PC-3 (cell line): Measurements from ENCODE around the gene CEBPA. TPM values are rescaled to one million over a fixed set of nuclear protein-coding genes. Genes with fewer than 3 reads are reported as not detected.

Source experiments
- ATAC-seq: fragments of 200-7000 bp; cut with Tn5 transposase; 2 replicates; pipeline ENCODE4 v1.9.1; 2020; ENCODE audit warnings: mild to moderate bottlenecking, moderate library complexity
- BruUV-seq: library from RNA; stranded (reverse); fragments of 400-500 nt; replicated peaks from 2 replicates; lab custom pipeline; 2021; lab: Mats Ljungman, UMichigan
- CTCF ChIA-PET: fragments of 300-600 bp; sonication (Branson Sonifier 250); formaldehyde crosslinking; loops from one replicate; lab custom pipeline; 2022; ENCODE audit warnings: antibody characterized with exemption; lab: Charles Lee
- POLR2A ChIA-PET: fragments of 300-600 bp; sonication (Branson Sonifier 250); formaldehyde crosslinking; loops from one replicate; lab custom pipeline; 2022; ENCODE audit warnings: antibody characterized with exemption; ENCODE audit not compliant: unreplicated experiment; lab: Charles Lee
- DNase-seq: peaks from one replicate; pipeline ENCODE4 v3.0.0-alpha.2; 2015
- H2AFZ ChIP-seq: fragments of 300-600 bp; sonication (generic); 2 replicates; pipeline ENCODE4 v1.6.0; 2016; ENCODE audit warnings: antibody characterized with exemption, low read length
- H3F3A ChIP-seq: fragments of 300-600 bp; sonication (generic); one replicate; pipeline ENCODE4 v1.6.0; 2017; ENCODE audit warnings: antibody characterized with exemption, low read length, control low read depth, mild to moderate bottlenecking; ENCODE audit not compliant: unreplicated experiment
- H3K27ac ChIP-seq: fragments of 300-600 bp; sonication (generic); 2 replicates; pipeline ENCODE4 v1.5.1; 2016; ENCODE audit warnings: mild to moderate bottlenecking, low read length
- H3K27me3 ChIP-seq: fragments of 300-600 bp; sonication (generic); 2 replicates; pipeline ENCODE4 v1.6.1; 2016; ENCODE audit warnings: low read length, mixed read lengths
- H3K36me3 ChIP-seq: fragments of 300-600 bp; sonication (generic); 2 replicates; pipeline ENCODE4 v1.6.1; 2016; ENCODE audit warnings: low read depth, mixed run types, low read length, mixed read lengths
- H3K4me1 ChIP-seq: fragments of 300-600 bp; sonication (generic); 2 replicates; pipeline ENCODE4 v1.5.1; 2016; ENCODE audit warnings: low read length; ENCODE audit not compliant: insufficient read depth
- H3K4me2 ChIP-seq: fragments of 300-600 bp; sonication (generic); 2 replicates; pipeline ENCODE4 v1.6.0; 2016; ENCODE audit warnings: low read length
- H3K4me3 ChIP-seq: fragments of 300-600 bp; sonication (generic); 2 replicates; pipeline ENCODE4 v1.5.1; 2016; ENCODE audit warnings: mild to moderate bottlenecking, low read length, mixed read lengths
- H3K79me2 ChIP-seq: fragments of 300-600 bp; sonication (generic); 2 replicates; pipeline ENCODE4 v1.6.1; 2017; ENCODE audit warnings: low read length, mixed read lengths
- H3K9ac ChIP-seq: fragments of 300-600 bp; sonication (generic); 2 replicates; pipeline ENCODE4 v1.6.0; 2016; ENCODE audit warnings: mild to moderate bottlenecking, low read length
- H3K9me2 ChIP-seq: fragments of 300-600 bp; sonication (generic); replicated peaks from 2 replicates; pipeline ENCODE4 v1.6.1; 2016; ENCODE audit warnings: mixed run types, low read length, mixed read lengths
- H3K9me3 ChIP-seq: fragments of 300-600 bp; sonication (generic); 2 replicates; pipeline ENCODE4 v1.6.1; 2016; ENCODE audit warnings: low read length, mixed read lengths
- H4K20me1 ChIP-seq: fragments of 300-600 bp; sonication (generic); 2 replicates; pipeline ENCODE4 v1.6.1; 2016; ENCODE audit warnings: low read length, mixed read lengths
- EZH2 ChIP-seq: fragments of 300-600 bp; sonication (generic); IDR thresholded peaks from one replicate; pipeline ENCODE4 v1.6.1; 2017; ENCODE audit warnings: antibody characterized with exemption, mild to moderate bottlenecking, low read length; ENCODE audit not compliant: unreplicated experiment
- EZH2phosphoT487 ChIP-seq: fragments of 300-600 bp; sonication (generic); IDR thresholded peaks from 2 replicates; pipeline ENCODE4 v1.6.1; 2018; ENCODE audit warnings: mild to moderate bottlenecking, antibody characterized with exemption, low read length, borderline replicate concordance
- intact Hi-C: fragments of 100-400 bp; cut with micrococcal nuclease; formaldehyde crosslinking; loops from 2 replicates; pipeline ENCODE4 v1.9.0; 2023
- total RNA-seq: library from RNA; depleted of rRNA; stranded (reverse); fragments of >200 nt; gene quantifications from 2 replicates; pipeline ENCODE4 v1.2.3, GENCODE V29; 2014
- TF ChIP-seq, protein P1 (sequence below): fragments of 300-600 bp; sonication (generic); conservative IDR thresholded peaks from 2 replicates; pipeline ENCODE4 v1.5.1; 2017; ENCODE audit warnings: antibody characterized with exemption, low read depth, mild to moderate bottlenecking, low read length

CEBPA gene
- total RNA-seq, 1 experiment from 2014 or later: 2.9 TPM

DNA sequence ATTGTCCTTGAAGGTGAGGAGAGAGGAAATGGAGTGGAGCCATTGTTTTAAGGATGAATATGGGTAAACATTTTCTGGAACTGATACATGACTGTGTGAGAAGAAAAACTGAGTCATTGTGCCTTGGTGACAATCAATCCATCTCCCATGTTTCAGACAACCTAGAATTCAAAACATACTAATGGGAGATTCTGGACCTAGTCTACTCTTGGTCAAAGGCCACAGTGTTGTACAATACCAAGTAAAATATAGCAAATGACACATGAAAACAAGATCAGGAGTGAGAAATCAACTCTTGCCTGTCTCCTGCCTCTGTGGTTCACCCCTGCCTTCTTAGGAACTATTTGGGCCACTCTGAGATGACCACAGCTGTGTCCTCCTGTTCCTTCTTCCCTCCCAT is 13.1 kb downstream of the CEBPA start:
- POLR2A ChIA-PET: no interaction called here
- no peak overlapping the region for H3K4me2 ChIP-seq
- no peaks in the 10 kb centered on the region for H3K9me2 ChIP-seq
- no peaks in the 10 kb centered on the region for H3K27me3 ChIP-seq
- no peak for ATAC-seq
- no peak overlapping the region for H3K4me3 ChIP-seq
- H3K9ac ChIP-seq: no peak overlapping the region
- no peaks in the 10 kb centered on the region for H3K9me3 ChIP-seq
- peaks cover 43% of the 10 kb centered on the region for H3K4me1 ChIP-seq
- peaks cover 3% of the 10 kb centered on the region for H3F3A ChIP-seq
- intact Hi-C loops: no loop called here
- BruUV-seq: no TSS peak
- TF ChIP-seq, protein P1, sequence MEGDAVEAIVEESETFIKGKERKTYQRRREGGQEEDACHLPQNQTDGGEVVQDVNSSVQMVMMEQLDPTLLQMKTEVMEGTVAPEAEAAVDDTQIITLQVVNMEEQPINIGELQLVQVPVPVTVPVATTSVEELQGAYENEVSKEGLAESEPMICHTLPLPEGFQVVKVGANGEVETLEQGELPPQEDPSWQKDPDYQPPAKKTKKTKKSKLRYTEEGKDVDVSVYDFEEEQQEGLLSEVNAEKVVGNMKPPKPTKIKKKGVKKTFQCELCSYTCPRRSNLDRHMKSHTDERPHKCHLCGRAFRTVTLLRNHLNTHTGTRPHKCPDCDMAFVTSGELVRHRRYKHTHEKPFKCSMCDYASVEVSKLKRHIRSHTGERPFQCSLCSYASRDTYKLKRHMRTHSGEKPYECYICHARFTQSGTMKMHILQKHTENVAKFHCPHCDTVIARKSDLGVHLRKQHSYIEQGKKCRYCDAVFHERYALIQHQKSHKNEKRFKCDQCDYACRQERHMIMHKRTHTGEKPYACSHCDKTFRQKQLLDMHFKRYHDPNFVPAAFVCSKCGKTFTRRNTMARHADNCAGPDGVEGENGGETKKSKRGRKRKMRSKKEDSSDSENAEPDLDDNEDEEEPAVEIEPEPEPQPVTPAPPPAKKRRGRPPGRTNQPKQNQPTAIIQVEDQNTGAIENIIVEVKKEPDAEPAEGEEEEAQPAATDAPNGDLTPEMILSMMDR: no peak
- no peak for TF ChIP-seq EZH2
- no peak for TF ChIP-seq EZH2phosphoT487
- no peak overlapping the region for H3K27ac ChIP-seq
- no peaks in the 10 kb centered on the region for H4K20me1 ChIP-seq
- CTCF ChIA-PET: no interaction called here
- no peak overlapping the region for H2AFZ ChIP-seq
- DNase-seq: no peak
- no peaks in the 10 kb centered on the region for H3K79me2 ChIP-seq
- no peaks in the 10 kb centered on the region for H3K36me3 ChIP-seq

DNA sequence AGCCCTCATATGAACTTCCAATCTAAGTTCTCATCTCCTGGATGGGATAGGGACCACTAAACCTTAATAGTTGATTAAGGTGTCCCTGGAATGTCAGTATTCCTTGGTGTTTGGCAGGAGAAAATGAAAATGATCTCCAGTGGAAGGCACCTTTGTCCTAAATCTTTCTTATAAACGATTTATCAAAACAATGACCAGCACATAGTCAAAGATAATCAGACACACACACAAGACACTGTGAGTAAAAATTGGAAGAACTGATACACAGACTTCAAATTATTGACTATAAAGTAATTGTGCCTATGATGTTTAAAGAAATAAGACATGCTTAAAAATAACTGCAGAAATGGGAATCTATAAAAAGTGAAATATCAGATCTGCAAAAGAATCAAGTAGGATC is 13.7 kb downstream of the CEBPA start:
- Histone ChIP-seq H4K20me1 (no peaks in the 10 kb centered on the region), H3K27ac (no peak overlapping the region), H3K9ac (no peak overlapping the region), H2AFZ (no peak overlapping the region), H3K9me2 (no peaks in the 10 kb centered on the region), H3K4me2 (no peak overlapping the region), H3K36me3 (no peaks in the 10 kb centered on the region), H3K79me2 (no peaks in the 10 kb centered on the region), H3K27me3 (no peaks in the 10 kb centered on the region), H3K4me3 (no peak overlapping the region), H3K9me3 (no peaks in the 10 kb centered on the region), H3F3A (peaks cover 3% of the 10 kb centered on the region), H3K4me1 (peaks cover 37% of the 10 kb centered on the region)
- ATAC-seq (no peak), DNase-seq (no peak)
- intact Hi-C loops: no loop called here
- TF ChIP-seq, protein P1: no peak
- no peak for TF ChIP-seq EZH2
- TF ChIP-seq EZH2phosphoT487: no peak
- ChIA-PET CTCF (no interaction called here), POLR2A (no interaction called here)
- no TSS peak for BruUV-seq

DNA sequence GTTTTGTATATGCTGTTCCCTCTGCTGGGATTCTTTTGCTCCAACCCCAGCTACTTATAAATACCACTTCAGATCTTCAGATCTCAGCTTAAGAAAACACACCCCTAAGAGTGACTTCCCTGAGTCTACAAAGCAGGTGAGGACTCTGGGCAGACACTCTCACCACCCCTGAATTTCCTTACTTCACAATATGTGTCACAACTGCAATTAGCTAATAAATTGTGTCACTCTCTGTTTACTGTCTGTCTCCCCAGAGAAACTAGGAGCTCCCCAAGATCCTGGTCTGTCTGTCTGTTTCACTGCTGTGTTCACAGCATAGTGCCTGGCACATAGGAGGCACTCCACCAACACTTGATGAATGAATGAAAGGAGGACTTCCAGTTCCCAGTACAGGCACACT is 14.4 kb downstream of the CEBPA start:
- Histone ChIP-seq H3K4me3 (no peak overlapping the region), H3F3A (peaks cover under 1% of the 10 kb centered on the region), H3K36me3 (no peaks in the 10 kb centered on the region), H3K4me1 (peaks cover 31% of the 10 kb centered on the region), H3K9me2 (no peaks in the 10 kb centered on the region), H3K79me2 (no peaks in the 10 kb centered on the region), H4K20me1 (no peaks in the 10 kb centered on the region), H3K27ac (no peak overlapping the region), H3K9ac (no peak overlapping the region), H3K27me3 (no peaks in the 10 kb centered on the region), H2AFZ (no peak overlapping the region), H3K9me3 (no peaks in the 10 kb centered on the region), H3K4me2 (no peak overlapping the region)
- no TSS peak for BruUV-seq
- POLR2A ChIA-PET: no interaction called here
- DNase-seq (no peak), ATAC-seq (no peak)
- TF ChIP-seq EZH2phosphoT487 (no peak), EZH2 (no peak)
- TF ChIP-seq, protein P1: no peak
- intact Hi-C loops: no loop called here
- CTCF ChIA-PET: no interaction called here
